GM19099 (cell line): Measurements from ENCODE around the gene SDSL.

Experiments
- POLR2A ChIP-seq: IDR thresholded peaks from 3 replicates; pipeline ENCODE4 v1.6.1; 2011; ENCODE audit warnings: low read depth; ENCODE audit not compliant: insufficient read length; ENCODE audit errors: extremely low read depth

The SDSL gene

DNA sequence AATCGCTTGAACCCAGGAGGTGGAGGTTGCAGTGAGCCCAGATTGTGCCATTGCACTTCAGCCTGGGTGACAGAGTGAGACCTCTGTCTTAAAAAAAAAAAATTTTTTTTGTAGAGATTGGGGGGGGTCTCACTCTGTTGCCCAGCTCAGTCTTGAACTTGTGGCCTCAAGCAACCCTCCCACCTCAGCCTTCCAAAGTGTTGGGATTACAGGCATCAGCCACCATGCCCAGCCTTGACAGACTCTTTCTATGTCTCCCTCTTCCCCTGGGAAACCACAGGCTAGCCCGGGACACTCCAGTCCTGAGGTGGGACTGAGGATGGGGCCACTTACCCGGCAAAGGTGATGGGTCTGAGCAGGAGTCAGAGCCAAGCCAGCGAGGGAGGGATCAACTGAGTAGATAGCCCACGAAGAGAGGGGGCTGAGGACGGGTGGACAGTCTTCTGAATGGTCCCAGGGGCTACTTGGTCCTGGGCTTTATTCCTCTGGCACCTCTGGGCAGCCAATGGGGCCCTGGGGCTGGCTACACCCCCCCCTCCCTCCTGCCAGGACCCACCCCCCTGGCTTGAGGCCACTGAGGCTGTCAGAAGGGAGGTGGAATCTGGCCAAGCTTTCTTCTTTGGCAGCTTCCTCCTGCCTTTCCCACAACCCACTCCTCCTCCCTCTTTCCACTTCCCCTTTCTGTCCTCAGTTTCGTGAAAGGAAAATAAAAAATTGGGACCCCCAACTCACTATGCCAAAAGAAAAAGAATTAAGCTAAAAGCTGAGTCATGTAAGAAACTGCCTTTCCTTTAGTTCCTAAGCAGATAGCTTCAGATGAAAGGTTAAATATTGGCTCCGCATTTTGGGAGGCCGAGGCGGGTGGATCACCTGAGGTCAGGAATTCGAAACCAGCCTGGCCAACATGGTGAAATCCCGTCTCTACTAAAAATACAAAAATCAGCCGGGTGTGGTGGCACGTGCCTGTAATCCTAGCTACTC, 18.5 kb upstream of the SDSL start, which contains the start of gene SDS:
TSS of gene SDS (minus strand) at position 453 of the 981 bp plus-strand sequence. CDS start 4,179 bp downstream, outside the sequence.
- no peak for TF ChIP-seq POLR2A

- TF ChIP-seq POLR2A, result no peak
Observed at GRCh38 chr12:113405694-113406093, 16.5 kb upstream of the SDSL start.

- TF ChIP-seq POLR2A, result no peak
Observed at GRCh38 chr12:113407931-113408600, 14.1 kb upstream of the SDSL start.

DNA sequence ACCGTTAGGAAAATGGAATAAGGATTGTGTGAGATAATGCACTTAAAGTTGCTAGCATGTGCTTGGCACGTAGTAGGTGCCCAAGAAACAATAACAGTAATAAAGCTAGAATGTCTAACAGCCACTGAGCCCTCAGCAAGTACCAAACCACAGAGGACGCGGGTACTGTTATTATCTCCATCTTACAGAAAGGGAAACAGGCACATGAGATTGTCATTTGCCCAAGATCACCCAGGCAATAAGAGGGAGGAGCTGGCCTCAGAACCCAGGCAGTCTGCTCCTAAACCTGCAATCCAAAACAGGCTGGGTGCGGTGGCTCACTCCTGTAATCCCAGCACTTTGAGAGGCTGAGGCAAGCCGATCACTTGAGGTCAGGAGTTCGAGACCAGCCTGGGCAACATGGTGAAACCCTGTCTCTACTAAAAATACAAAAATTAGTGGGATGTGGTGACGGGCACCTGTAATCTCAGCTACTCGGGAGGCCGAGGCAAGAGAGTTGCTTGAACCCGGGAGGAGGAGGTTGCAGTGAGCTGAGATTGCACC, 13.4 kb upstream of the SDSL start:
- no peak for TF ChIP-seq POLR2A

- TF ChIP-seq POLR2A, result no peak
Observed at GRCh38 chr12:113409462-113410124, 12.6 kb upstream of the SDSL start.

DNA sequence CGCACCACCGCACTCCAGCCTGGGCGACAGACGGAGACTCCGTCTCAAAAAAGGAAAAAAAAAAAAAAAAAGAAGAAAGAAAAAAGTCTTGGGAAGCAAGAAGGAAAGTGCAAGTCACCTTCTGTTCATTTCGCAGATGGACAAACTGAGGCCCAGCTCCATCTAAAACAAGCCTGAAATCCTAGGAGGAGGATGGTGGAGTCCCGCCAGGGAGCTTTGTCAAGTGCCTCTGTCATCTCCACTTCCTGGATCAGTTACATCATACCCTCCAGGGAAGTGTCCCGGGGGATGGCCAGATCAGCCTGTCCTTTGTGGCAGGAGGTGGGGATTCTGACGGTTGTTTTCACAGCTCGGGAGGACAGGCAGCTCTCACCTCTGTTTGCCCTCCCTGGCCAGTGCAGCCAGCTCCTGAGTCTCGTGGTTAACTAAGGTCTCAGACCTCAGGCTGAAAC, 8.7 kb upstream of the SDSL start:
- TF ChIP-seq POLR2A, result no peak

- no peak for TF ChIP-seq POLR2A
Observed at GRCh38 chr12:113414519-113415038, 7.6 kb upstream of the SDSL start.

DNA sequence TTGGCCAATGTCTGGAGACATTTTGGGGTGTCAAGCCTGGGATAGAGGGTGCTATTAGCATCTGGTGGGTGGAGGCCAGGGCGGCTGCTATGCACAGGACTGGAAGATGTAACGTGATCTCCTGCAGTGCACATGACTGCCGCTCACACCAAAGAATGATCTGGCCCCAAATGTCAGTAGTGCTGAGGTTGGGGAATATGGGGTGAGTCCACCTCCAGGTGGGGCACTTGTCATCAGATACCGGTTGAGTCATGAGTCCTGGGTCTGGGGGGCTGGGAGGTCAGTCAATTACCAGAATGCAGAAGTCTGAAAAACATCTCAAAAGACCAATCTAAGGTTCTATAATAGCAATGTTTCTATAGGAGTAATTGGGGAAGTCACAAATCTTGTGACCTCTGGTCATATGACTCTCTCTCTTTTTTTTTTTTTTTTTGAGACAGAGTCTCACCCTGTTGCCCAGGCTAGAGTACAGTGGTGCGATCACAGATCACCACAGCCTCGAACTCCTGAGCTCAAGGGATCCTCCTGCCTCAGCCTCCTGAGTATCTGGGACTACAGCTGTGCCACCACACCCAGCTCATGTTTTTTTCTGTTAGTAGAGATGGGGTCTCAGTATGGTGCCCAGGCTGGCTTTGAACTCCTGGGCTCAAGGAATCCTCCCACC, 6.0 kb upstream of the SDSL start:
- TF ChIP-seq POLR2A, result no peak

GRCh38 chr12:113418213-113418879, 3.8 kb upstream of the SDSL start:
- TF ChIP-seq POLR2A, result no peak

- no peak for TF ChIP-seq POLR2A
Observed at GRCh38 chr12:113420996-113421595, 1.1 kb upstream of the SDSL start.

GRCh38 chr12:113422886-113423669, 898 bp downstream of the SDSL start:
- TF ChIP-seq POLR2A, result no peak

- no peak for TF ChIP-seq POLR2A
Observed at GRCh38 chr12:113424456-113424855, 2.3 kb downstream of the SDSL start.
